Fibroblast of mammary gland (primary cell): ENCODE data around the gene LHFPL2.

ENCODE experiments used
- DNase-seq: peaks from one replicate; pipeline ENCODE4 v3.0.0-alpha.2; 2010; ENCODE audit warnings: low read depth
- H3K4me3 ChIP-seq: 2 replicates; pipeline ENCODE4 v1.5.1; 2011; ENCODE audit warnings: low read depth, mild to moderate bottlenecking, low read length, moderate library complexity; ENCODE audit not compliant: control insufficient read depth
- CTCF ChIP-seq: conservative IDR thresholded peaks from 2 replicates; pipeline ENCODE4 v1.5.1; 2011; ENCODE audit warnings: low read depth, low read length, inconsistent platforms; ENCODE audit not compliant: control insufficient read depth, insufficient read depth

LHFPL2 gene

DNA sequence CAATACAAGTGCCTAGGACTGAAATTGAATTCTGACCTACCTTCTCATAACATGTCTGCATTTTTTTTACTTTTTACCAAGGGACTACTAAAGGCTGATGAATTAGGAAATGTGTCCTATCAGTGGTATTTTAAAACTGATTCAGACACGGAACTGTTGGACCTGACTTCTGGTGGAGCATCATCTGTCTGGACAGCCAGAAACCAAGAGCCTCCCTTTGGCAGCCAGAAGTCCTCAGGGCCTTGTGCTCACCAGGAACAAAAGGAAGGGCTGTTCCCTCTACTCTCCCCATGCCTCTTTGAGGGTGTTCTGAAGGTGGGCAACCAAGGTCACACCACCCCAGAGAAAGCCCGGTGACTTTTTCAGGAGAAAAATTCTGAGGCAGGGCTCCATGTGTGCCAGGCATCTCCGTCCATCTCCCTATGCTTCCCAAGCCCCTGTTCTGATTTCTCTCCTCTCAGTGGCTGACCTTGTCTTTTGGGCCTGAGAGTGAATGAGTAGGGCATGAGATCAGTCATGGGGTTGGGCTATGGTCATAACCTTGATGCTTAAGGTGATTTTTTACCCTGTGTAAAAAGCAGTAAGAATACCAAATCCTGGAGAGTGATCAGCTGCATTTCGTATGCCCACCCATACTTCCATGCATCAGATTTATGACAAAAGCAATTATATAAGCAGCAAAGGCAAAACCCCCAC lies 144.5 kb downstream of the LHFPL2 start:
- DNase-seq: peak; percentile 42
- no peak for TF ChIP-seq CTCF
- no peak overlapping the region for H3K4me3 ChIP-seq

GRCh38 chr5:78501411-78502352 lies 146.9 kb downstream of the LHFPL2 start:
- H3K4me3 ChIP-seq: no peak overlapping the region
- peak; percentile 64 for DNase-seq
- no peak for TF ChIP-seq CTCF

DNA sequence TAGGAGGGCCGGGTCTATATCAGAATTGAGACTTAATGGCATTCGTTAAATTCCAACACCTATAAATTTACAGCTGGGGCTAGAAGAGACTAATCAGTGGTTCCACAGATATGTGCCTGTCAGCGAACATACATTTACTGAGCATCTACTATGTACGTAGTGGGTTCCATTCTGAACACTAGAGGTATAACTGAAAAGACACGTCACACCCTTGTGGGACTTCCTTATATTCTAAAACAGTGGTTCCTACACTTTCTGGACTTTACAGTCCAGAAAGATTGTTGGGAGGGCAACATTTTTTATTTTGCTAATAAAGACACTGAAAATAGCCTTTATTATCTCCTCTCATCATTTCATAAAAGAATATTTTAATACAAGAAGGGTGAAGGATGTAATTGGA lies 147.7 kb downstream of the LHFPL2 start:
- no peak overlapping the region for H3K4me3 ChIP-seq
- TF ChIP-seq CTCF: no peak
- no peak for DNase-seq

- DNase-seq: peak; percentile 47
- no peak overlapping the region for H3K4me3 ChIP-seq
- no peak for TF ChIP-seq CTCF
Observed at GRCh38 chr5:78500028-78500427, 148.5 kb downstream of the LHFPL2 start.

GRCh38 chr5:78499485-78499884 lies 149.1 kb downstream of the LHFPL2 start:
- no peak for DNase-seq
- TF ChIP-seq CTCF: no peak
- H3K4me3 ChIP-seq: no peak overlapping the region

GRCh38 chr5:78497573-78498533 lies 150.7 kb downstream of the LHFPL2 start:
- peak; percentile 56 for DNase-seq
- no peak overlapping the region for H3K4me3 ChIP-seq
- TF ChIP-seq CTCF: no peak
